Pancreas (tissue), 10 donors: ENCODE data around the gene ZNF512B. TPM values are rescaled to one million over a fixed set of nuclear protein-coding genes. Genes with fewer than 3 reads are reported as not detected.

ENCODE experiments used
- ATAC-seq, 4 donors: fragments of 200-7000 bp; cut with Tn5 transposase; one replicate each; pipeline versions ENCODE4 v1.8.0 to v1.9.1; 2020; ENCODE audit warnings: mild to moderate bottlenecking in 4 of 4, moderate library complexity in 4 of 4
- DNase-seq, 6 donors: peaks; one replicate each; pipeline ENCODE4 v3.0.0-alpha.2; 2020
- FAIRE-seq: peaks from 2 replicates; lab custom pipeline; 2012; peaks lifted over from hg19 to GRCh38; lab: Jason Lieb, UNC
- H3K27ac ChIP-seq, 4 donors: fragments of 200-600 bp; sonication (generic); 1 replicate in 3 of 4; 2 replicates in 1 of 4; pipeline versions ENCODE4 v1.5.0 to v1.8.0; 2020
- H3K27me3 ChIP-seq, 4 donors: fragments of 200-600 bp; one replicate each; pipeline ENCODE4 v1.8.0; 2021
- H3K36me3 ChIP-seq, 3 donors: fragments of 200-600 bp; sonication (generic) in 1 of 3; one replicate each; pipeline versions ENCODE4 v1.5.0 to v1.8.0; 2020 to 2021
- H3K4me1 ChIP-seq, 3 donors: fragments of 200-600 bp; one replicate each; pipeline ENCODE4 v1.8.0; 2021
- H3K4me3 ChIP-seq, 4 donors: fragments of 200-600 bp; sonication (generic) in 2 of 4; one replicate each; pipeline versions ENCODE4 v1.5.0 to v1.8.0; 2020 to 2021
- H3K9me3 ChIP-seq, 4 donors: fragments of 200-600 bp; one replicate each; pipeline ENCODE4 v1.8.0; 2021
- CTCF ChIP-seq, 4 donors: fragments of 200-600 bp; sonication (generic) in 3 of 4; IDR thresholded peaks; one replicate each; pipeline versions ENCODE4 v1.5.0 to v1.8.0; 2021; ENCODE audit warnings: antibody characterized with exemption in 4 of 4
- WGBS, 2 donors: extraction: QIAGEN DNeasy Blood & Tissue Kit; methylation state at CpG; one replicate each; pipeline ENCODE4 v1.1.7; 2013; 5-methylcytosine and 5-hydroxymethylcytosine counted together
- intact Hi-C, 3 donors: fragments of 100-400 bp; cut with DNase I; formaldehyde crosslinking; loops; one replicate each; pipeline versions ENCODE4 v1.11.1 to v1.14.2; 2022
- polyA plus RNA-seq, 2 donors: library from polyadenylated mRNA; stranded (reverse); fragments of 200-250 nt; gene quantifications; one replicate each; pipeline ENCODE4 v1.2.3, GENCODE V29; 2013
- total RNA-seq, 6 donors: library from RNA; stranded (reverse); fragmentation: NEBNext Ultra II Directional in 4 of 6; extraction: Animal tissue kit (Norgen Biotek cat#: 25700) in 4 of 6; gene quantifications; one replicate each; pipeline versions ENCODE4 v1.2.1 to v1.2.4, GENCODE V29; 2021 to 2023
- donor health status: healthy with polysubstance abuse.
- donor health status: DM: no; HTN: no; CAD: no; lungs with moderate emphysema.
- donor health status: DM: no; HTN: no; CAD: no.
- donor health status: control.
- donor health status: control.
- donor health status: Bipolar disorder and iron deficiency.
- donor health status: DM: yes; HTN: yes; CAD: no.
- donor health status: DM: no; HTN: no; CAD: no.
- donor health status: DM: no; HTN: no; CAD: no.
- donor health status: DM: yes; HTN: yes; CAD: no.

Gene ZNF512B
- total and polyA plus RNA-seq, 8 donors: 8.5 to 22.0 (median 11.4) TPM

GRCh38 chr20:63970714-63971431 is 1.1 kb upstream of the ZNF512B start:
- H3K4me1 ChIP-seq: peaks cover 0 to 9% (median 0%) of the 10 kb centered on the region in 3 donors
- ATAC-seq (no peak), DNase-seq (peak in 2 of 6 donors; percentile 7 to 8), FAIRE-seq (no peak)
- WGBS, 2 donors: 85 to 90% methylated on average over 5 of the region's 5 CpGs
- intact Hi-C loops: loop anchor here in 1 of 3 donors (5.0 kb wide), 1 partner anchor 189 kb away; no protein-coding TSS in a partner anchor
- H3K27me3 ChIP-seq: no peaks in the 10 kb centered on the region
- no peak overlapping the region for H3K4me3 ChIP-seq
- no peak overlapping the region for H3K27ac ChIP-seq
- no peaks in the 10 kb centered on the region for H3K9me3 ChIP-seq
- no peaks in the 10 kb centered on the region for H3K36me3 ChIP-seq
- no peak for TF ChIP-seq CTCF (IDR thresholded peaks at IDR 0.05)

- H3K27me3 ChIP-seq: no peaks in the 10 kb centered on the region
- ATAC-seq: peak in 1 of 4 donors; percentile 13
- TF ChIP-seq CTCF (IDR thresholded peaks at IDR 0.05): no peak
- intact Hi-C loops: loop anchor here in 1 of 3 donors (10.0 kb wide), 1 partner anchor 424 kb away; the partner anchor contains the start of gene SRMS
- 1 to 2% methylated on average over 43 to 70 of the region's 70 CpGs for WGBS, 2 donors
- H3K27ac ChIP-seq: peak overlapping the region in 2 of 4 donors; percentile 16 to 42
- peak overlapping the region; percentile 18 to 67 (median 58) for H3K4me3 ChIP-seq
- no peak for FAIRE-seq
- H3K4me1 ChIP-seq: peaks cover 0 to 9% (median 0%) of the 10 kb centered on the region in 3 donors
- DNase-seq: peak; percentile 22 to 81 (median 60)
- peaks cover 0 to 2% (median 0%) of the 10 kb centered on the region in 3 donors for H3K36me3 ChIP-seq
- no peaks in the 10 kb centered on the region for H3K9me3 ChIP-seq
These were observed 586 bp downstream of the ZNF512B start for GRCh38 chr20:63968928-63969760.

- intact Hi-C loops: loop anchor here in 1 of 3 donors (10.0 kb wide), 1 partner anchor 424 kb away; the partner anchor contains the start of gene SRMS
- no peaks in the 10 kb centered on the region for H3K9me3 ChIP-seq
- H3K27ac ChIP-seq: no peak overlapping the region
- peak overlapping the region in 3 of 4 donors; percentile 49 to 67 (median 67) for H3K4me3 ChIP-seq
- TF ChIP-seq CTCF (IDR thresholded peaks at IDR 0.05): no peak
- peaks cover 0 to 10% (median 3%) of the 10 kb centered on the region in 3 donors for H3K36me3 ChIP-seq
- no peaks in the 10 kb centered on the region for H3K27me3 ChIP-seq
- ATAC-seq (no peak), FAIRE-seq (no peak), DNase-seq (peak in 5 of 6 donors; percentile 13 to 66 (median 35))
- peaks cover 0 to 7% (median 0%) of the 10 kb centered on the region in 3 donors for H3K4me1 ChIP-seq
- WGBS, 2 donors: 79 to 83% methylated on average over 14 of the region's 14 CpGs
These were observed 1.4 kb downstream of the ZNF512B start for GRCh38 chr20:63968136-63968927.

- ATAC-seq (no peak), DNase-seq (peak in 2 of 6 donors; percentile 30 to 74), FAIRE-seq (no peak)
- no peak for TF ChIP-seq CTCF (IDR thresholded peaks at IDR 0.05)
- H3K4me3 ChIP-seq: no peak overlapping the region
- intact Hi-C loops: loop anchor here in 1 of 3 donors (10.0 kb wide), 1 partner anchor 423 kb away; the partner anchor contains the start of gene SRMS
- no peaks in the 10 kb centered on the region for H3K27me3 ChIP-seq
- peaks cover 0 to 7% (median 0%) of the 10 kb centered on the region in 3 donors for H3K4me1 ChIP-seq
- no peak overlapping the region for H3K27ac ChIP-seq
- no peaks in the 10 kb centered on the region for H3K9me3 ChIP-seq
- H3K36me3 ChIP-seq: peaks cover 0 to 17% (median 5%) of the 10 kb centered on the region in 3 donors
- 91 to 95% methylated on average over 27 to 28 of the region's 28 CpGs for WGBS, 2 donors
These were observed 2.2 kb downstream of the ZNF512B start for GRCh38 chr20:63967330-63968135.
